ENCODE results near the gene GPR42. TPM values are rescaled to one million over a fixed set of nuclear protein-coding genes. Genes with fewer than 3 reads are reported as not detected.
"Not testable (repeated sequence)": the region's sequence is repeated elsewhere in the genome, so short reads cannot be mapped to it uniquely, and the experiment has no call there.

The GPR42 gene
- polyA plus RNA-seq, 6 donors from 2014 or later = not detected

GRCh38 chr19:35349614-35350521 lies 21.0 kb upstream of the GPR42 start:
- Mint-ChIP-seq H3K27me3 (no peaks in the 10 kb centered on the region), H3K4me1 (peaks cover 48 to 75% (median 68%) of the 10 kb centered on the region in 3 donors), H3K4me3 (peak overlapping the region in 5 of 8 donors; percentile 4 to 82 (median 70)), H3K9me3 (peaks cover 0 to 4% (median 0%) of the 10 kb centered on the region in 7 donors), H3K27ac (peak overlapping the region; percentile 41 to 99 (median 89)), H3K36me3 (peaks cover 0 to 12% of the 10 kb centered on the region in 2 donors)
- ATAC-seq (ENCODE audit: low read depth in 2 of 2) (no peak), DNase-seq (no peak)

DNA sequence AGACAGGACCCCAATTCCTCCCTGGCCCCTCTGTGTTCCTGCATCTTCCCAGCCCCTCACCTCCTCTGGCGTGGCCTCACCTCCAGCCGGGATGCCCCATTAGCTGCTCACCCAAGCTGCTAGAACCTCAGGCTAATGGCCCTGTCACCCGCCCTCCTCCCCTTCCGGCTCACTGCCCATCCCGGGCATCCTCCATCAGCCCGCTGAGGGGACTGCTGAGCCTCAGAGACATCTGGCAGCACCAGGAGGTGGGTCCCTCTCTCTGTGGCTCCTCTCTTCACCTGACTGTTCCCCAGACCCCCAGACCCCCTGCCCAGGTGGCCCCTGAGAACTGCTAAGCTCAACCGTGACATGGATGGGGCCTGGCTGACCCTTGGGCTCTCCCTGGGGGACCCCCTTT lies 20.3 kb upstream of the GPR42 start:
- H3K4me3 Mint-ChIP-seq = peak overlapping the region in 3 of 8 donors; percentile 13 to 72 (median 47)
- ATAC-seq (ENCODE audit: low read depth in 2 of 2) (no peak), DNase-seq (no peak)
- peaks cover 0 to 4% (median 0%) of the 10 kb centered on the region in 7 donors for H3K9me3 Mint-ChIP-seq
- H3K4me1 Mint-ChIP-seq = peaks cover 47 to 68% (median 61%) of the 10 kb centered on the region in 3 donors
- H3K36me3 Mint-ChIP-seq = peaks cover 0 to 12% of the 10 kb centered on the region in 2 donors
- H3K27me3 Mint-ChIP-seq = no peaks in the 10 kb centered on the region
- H3K27ac Mint-ChIP-seq = peak overlapping the region in 4 of 6 donors; percentile 10 to 99 (median 84)

DNA sequence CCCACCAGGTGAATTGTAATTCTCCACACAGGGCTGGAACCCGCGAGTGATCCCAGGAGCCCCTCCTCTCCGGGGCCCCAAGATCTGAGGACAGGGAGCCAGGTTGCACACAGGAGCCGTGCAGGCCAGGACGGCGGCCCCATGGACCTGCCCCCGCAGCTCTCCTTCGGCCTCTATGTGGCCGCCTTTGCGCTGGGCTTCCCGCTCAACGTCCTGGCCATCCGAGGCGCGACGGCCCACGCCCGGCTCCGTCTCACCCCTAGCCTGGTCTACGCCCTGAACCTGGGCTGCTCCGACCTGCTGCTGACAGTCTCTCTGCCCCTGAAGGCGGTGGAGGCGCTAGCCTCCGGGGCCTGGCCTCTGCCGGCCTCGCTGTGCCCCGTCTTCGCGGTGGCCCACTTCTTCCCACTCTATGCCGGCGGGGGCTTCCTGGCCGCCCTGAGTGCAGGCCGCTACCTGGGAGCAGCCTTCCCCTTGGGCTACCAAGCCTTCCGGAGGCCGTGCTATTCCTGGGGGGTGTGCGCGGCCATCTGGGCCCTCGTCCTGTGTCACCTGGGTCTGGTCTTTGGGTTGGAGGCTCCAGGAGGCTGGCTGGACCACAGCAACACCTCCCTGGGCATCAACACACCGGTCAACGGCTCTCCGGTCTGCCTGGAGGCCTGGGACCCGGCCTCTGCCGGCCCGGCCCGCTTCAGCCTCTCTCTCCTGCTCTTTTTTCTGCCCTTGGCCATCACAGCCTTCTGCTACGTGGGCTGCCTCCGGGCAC lies 19.3 kb upstream of the GPR42 start:
- H3K27ac Mint-ChIP-seq = peak overlapping the region in 3 of 6 donors; percentile 49 to 99 (median 79)
- H3K9me3 Mint-ChIP-seq = peaks cover 0 to 2% (median 0%) of the 10 kb centered on the region in 7 donors
- H3K4me3 Mint-ChIP-seq = peak overlapping the region in 1 of 8 donors; percentile 66
- peaks cover 0 to 2% of the 10 kb centered on the region in 2 donors for H3K36me3 Mint-ChIP-seq
- peaks cover 37 to 62% (median 55%) of the 10 kb centered on the region in 3 donors for H3K4me1 Mint-ChIP-seq
- ATAC-seq (ENCODE audit: low read depth in 2 of 2) (no peak), DNase-seq (no peak)
- no peaks in the 10 kb centered on the region for H3K27me3 Mint-ChIP-seq

GRCh38 chr19:35352177-35352447 lies 18.8 kb upstream of the GPR42 start:
- Mint-ChIP-seq H3K4me1 (peaks cover 32 to 57% (median 50%) of the 10 kb centered on the region in 3 donors), H3K27me3 (no peaks in the 10 kb centered on the region), H3K4me3 (no peak overlapping the region), H3K9me3 (no peaks in the 10 kb centered on the region), H3K36me3 (no peaks in the 10 kb centered on the region), H3K27ac (peak overlapping the region in 2 of 6 donors; percentile 74 to 79)
- ATAC-seq (ENCODE audit: low read depth in 2 of 2) (no peak), DNase-seq (no peak)

DNA sequence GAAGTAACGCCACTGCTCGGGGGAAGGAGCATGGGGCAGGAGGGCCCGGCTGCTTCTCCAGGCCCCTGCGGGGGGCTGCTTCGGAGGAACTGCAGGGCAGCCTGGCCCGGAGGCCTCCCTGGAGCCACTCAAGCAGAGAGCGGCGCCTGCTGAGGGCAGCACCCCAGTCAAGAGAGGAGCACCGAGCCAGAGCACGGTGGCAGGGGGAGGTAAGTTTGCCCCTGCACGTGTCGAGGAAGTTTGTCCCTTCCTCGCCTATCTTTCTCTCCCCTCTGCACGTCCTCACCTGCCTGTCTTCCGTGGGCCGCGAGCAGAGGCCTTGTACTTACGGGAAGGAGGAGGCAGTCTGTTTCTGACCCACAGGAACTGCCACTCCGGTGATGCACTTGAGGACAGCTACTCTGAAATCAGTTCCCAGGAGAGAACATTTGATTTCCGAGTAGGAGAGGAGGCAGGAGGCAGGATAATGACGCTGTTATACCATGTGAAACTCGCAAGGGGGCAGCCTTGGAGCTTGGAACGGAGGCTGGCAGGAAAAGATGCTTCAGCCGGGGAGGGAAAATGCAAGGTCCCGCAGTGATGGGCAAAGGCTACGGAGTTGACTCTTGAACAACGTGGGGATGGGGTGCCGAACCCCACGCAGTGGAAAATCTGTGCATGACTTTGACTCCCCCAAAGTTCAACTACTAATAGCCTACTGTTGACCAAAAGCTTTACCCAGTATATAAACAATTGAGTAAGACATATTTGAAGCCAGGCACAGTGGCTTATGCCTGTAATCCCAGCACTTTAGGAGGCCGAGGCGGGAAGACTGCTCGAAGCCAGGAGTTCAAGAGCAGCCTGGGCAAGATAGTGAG lies 18.2 kb upstream of the GPR42 start:
- peaks cover under 1 to 3% (median under 1%) of the 10 kb centered on the region in 3 donors for H3K27me3 Mint-ChIP-seq
- H3K9me3 Mint-ChIP-seq = no peaks in the 10 kb centered on the region
- H3K36me3 Mint-ChIP-seq = no peaks in the 10 kb centered on the region
- DNase-seq (peak; percentile 67), ATAC-seq (ENCODE audit: low read depth in 2 of 2) (peak; percentile 20 to 51)
- H3K27ac Mint-ChIP-seq = peak overlapping the region in 3 of 6 donors; percentile 66 to 82 (median 74)
- peaks cover 26 to 51% (median 44%) of the 10 kb centered on the region in 3 donors for H3K4me1 Mint-ChIP-seq
- peak overlapping the region in 6 of 8 donors; percentile 6 to 87 (median 54) for H3K4me3 Mint-ChIP-seq

GRCh38 chr19:35353635-35354034 lies 17.2 kb upstream of the GPR42 start:
- H3K27me3 Mint-ChIP-seq = peaks cover 7 to 10% (median 8%) of the 10 kb centered on the region in 3 donors
- DNase-seq (no peak), ATAC-seq (ENCODE audit: low read depth in 2 of 2) (no peak)
- H3K4me3 Mint-ChIP-seq = no peak overlapping the region
- H3K4me1 Mint-ChIP-seq = peaks cover 26 to 47% (median 35%) of the 10 kb centered on the region in 3 donors
- no peaks in the 10 kb centered on the region for H3K36me3 Mint-ChIP-seq
- no peak overlapping the region for H3K27ac Mint-ChIP-seq
- H3K9me3 Mint-ChIP-seq = no peaks in the 10 kb centered on the region

- no peak overlapping the region for H3K4me3 Mint-ChIP-seq
- no peaks in the 10 kb centered on the region for H3K9me3 Mint-ChIP-seq
- no peaks in the 10 kb centered on the region for H3K36me3 Mint-ChIP-seq
- peaks cover 15 to 34% (median 22%) of the 10 kb centered on the region in 3 donors for H3K4me1 Mint-ChIP-seq
- no peak for DNase-seq
- ATAC-seq (ENCODE audit: low read depth in 2 of 2) = no peak
- peak overlapping the region in 2 of 6 donors; percentile 42 to 78 for H3K27ac Mint-ChIP-seq
- peaks cover 7 to 10% (median 8%) of the 10 kb centered on the region in 3 donors for H3K27me3 Mint-ChIP-seq
Measured at GRCh38 chr19:35354898-35355297, 16.0 kb upstream of the GPR42 start.

GRCh38 chr19:35355791-35356460 lies 14.9 kb upstream of the GPR42 start:
- peaks cover 7 to 10% (median 9%) of the 10 kb centered on the region in 3 donors for H3K27me3 Mint-ChIP-seq
- H3K4me1 Mint-ChIP-seq = peaks cover 12 to 24% (median 15%) of the 10 kb centered on the region in 3 donors
- H3K27ac Mint-ChIP-seq = peak overlapping the region in 1 of 6 donors; percentile 82

GRCh38 chr19:35357867-35358573 lies 12.8 kb upstream of the GPR42 start, which contains the start of gene FFAR3:
TSS of gene FFAR3 (plus strand) at chr19:35358460. CDS start at chr19:35358891, 431 bp downstream.
- Mint-ChIP-seq H3K9me3 (no peaks in the 10 kb centered on the region), H3K36me3 (no peaks in the 10 kb centered on the region), H3K27me3 (peaks cover 7 to 29% (median 26%) of the 10 kb centered on the region in 3 donors), H3K4me3 (peak within 1 kb of the TSS in 1 of 8 donors; percentile 0), H3K4me1 (peaks cover 5 to 11% (median 6%) of the 10 kb centered on the region in 3 donors), H3K27ac (no peak within 1 kb of the TSS)
- no peak for ATAC-seq (ENCODE audit: low read depth in 2 of 2)
- DNase-seq = no peak

More at GRCh38 chr19:35355791-35356460, 14.9 kb upstream of the GPR42 start:
- H3K36me3 Mint-ChIP-seq = no peaks in the 10 kb centered on the region
- H3K9me3 Mint-ChIP-seq = no peaks in the 10 kb centered on the region
- no peak overlapping the region for H3K4me3 Mint-ChIP-seq
- ATAC-seq (ENCODE audit: low read depth in 2 of 2) = no peak
- no peak for DNase-seq

GRCh38 chr19:35358834-35359233 lies 12.0 kb upstream of the GPR42 start:
- H3K4me1 Mint-ChIP-seq; ATAC-seq (ENCODE audit: low read depth in 2 of 2); H3K36me3 Mint-ChIP-seq; DNase-seq; H3K27ac Mint-ChIP-seq; H3K9me3 Mint-ChIP-seq; H3K4me3 Mint-ChIP-seq: not testable (repeated sequence)
- peaks cover 7 to 35% (median 26%) of the 10 kb centered on the region in 3 donors for H3K27me3 Mint-ChIP-seq

DNA sequence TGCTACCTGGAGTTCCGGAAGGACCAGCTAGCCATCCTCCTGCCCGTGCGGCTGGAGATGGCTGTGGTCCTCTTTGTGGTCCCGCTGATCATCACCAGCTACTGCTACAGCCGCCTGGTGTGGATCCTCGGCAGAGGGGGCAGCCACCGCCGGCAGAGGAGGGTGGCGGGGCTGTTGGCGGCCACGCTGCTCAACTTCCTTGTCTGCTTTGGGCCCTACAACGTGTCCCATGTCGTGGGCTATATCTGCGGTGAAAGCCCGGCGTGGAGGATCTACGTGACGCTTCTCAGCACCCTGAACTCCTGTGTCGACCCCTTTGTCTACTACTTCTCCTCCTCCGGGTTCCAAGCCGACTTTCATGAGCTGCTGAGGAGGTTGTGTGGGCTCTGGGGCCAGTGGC lies 11.5 kb upstream of the GPR42 start:
- not testable (repeated sequence) for H3K4me3 Mint-ChIP-seq; H3K27ac Mint-ChIP-seq; H3K36me3 Mint-ChIP-seq; ATAC-seq (ENCODE audit: low read depth in 2 of 2); DNase-seq; H3K9me3 Mint-ChIP-seq; H3K4me1 Mint-ChIP-seq
- H3K27me3 Mint-ChIP-seq = peaks cover 7 to 39% (median 32%) of the 10 kb centered on the region in 3 donors

- not testable (repeated sequence) for ATAC-seq (ENCODE audit: low read depth in 2 of 2); H3K9me3 Mint-ChIP-seq; H3K36me3 Mint-ChIP-seq; DNase-seq; H3K27ac Mint-ChIP-seq; H3K4me3 Mint-ChIP-seq
- Mint-ChIP-seq H3K4me1 (peaks cover 4 to 10% (median 10%) of the 10 kb centered on the region in 3 donors), H3K27me3 (peaks cover 7 to 43% (median 36%) of the 10 kb centered on the region in 3 donors)
Measured at GRCh38 chr19:35360081-35360480, 10.8 kb upstream of the GPR42 start.

All from naive B cell (primary cell).